NCI-H82 treated with DMSO at 0.1 percent for 48 hours (cell line): Measurements from ENCODE around the gene CTBP2.

Experiments
- DNase-seq: peaks from one replicate; lab custom pipeline; 2025; ENCODE audit not compliant: unreplicated experiment; lab: John Stamatoyannopoulos, UW

The CTBP2 gene

GRCh38 chr10:125026036-125026931 is 134.1 kb downstream of the CTBP2 start:
- DNase-seq, result no peak

GRCh38 chr10:125025341-125025740 is 135.0 kb downstream of the CTBP2 start:
- DNase-seq, result no peak

GRCh38 chr10:125024497-125025234 is 135.7 kb downstream of the CTBP2 start:
- peak; percentile 80 for DNase-seq

GRCh38 chr10:125023862-125024496 is 136.4 kb downstream of the CTBP2 start:
- DNase-seq, result peak; percentile 80

- DNase-seq, result peak; percentile 17
Measured at GRCh38 chr10:125023255-125023654, 137.1 kb downstream of the CTBP2 start.

- DNase-seq, result no peak
Measured at GRCh38 chr10:125022671-125023070, 137.7 kb downstream of the CTBP2 start.

GRCh38 chr10:125021686-125022344 is 138.5 kb downstream of the CTBP2 start:
- DNase-seq, result no peak

- no peak for DNase-seq
Measured at GRCh38 chr10:125020871-125021270, 139.5 kb downstream of the CTBP2 start.

- DNase-seq, result no peak
Measured at GRCh38 chr10:125020386-125020785, 140.0 kb downstream of the CTBP2 start.

- DNase-seq, result no peak
Measured at GRCh38 chr10:125018576-125019143, 141.7 kb downstream of the CTBP2 start.

GRCh38 chr10:125017547-125018298 is 142.6 kb downstream of the CTBP2 start:
- no peak for DNase-seq

- DNase-seq, result no peak
Measured at GRCh38 chr10:125016611-125017202, 143.7 kb downstream of the CTBP2 start.

- DNase-seq, result no peak
Measured at GRCh38 chr10:125016123-125016522, 144.2 kb downstream of the CTBP2 start.

- DNase-seq, result no peak
Measured at GRCh38 chr10:125015356-125015944, 144.9 kb downstream of the CTBP2 start.

GRCh38 chr10:125014836-125015355 is 145.5 kb downstream of the CTBP2 start:
- no peak for DNase-seq

GRCh38 chr10:125014086-125014830 is 146.1 kb downstream of the CTBP2 start:
- no peak for DNase-seq

- no peak for DNase-seq
Measured at GRCh38 chr10:125013529-125013872, 146.9 kb downstream of the CTBP2 start.

GRCh38 chr10:125012851-125013528 is 147.4 kb downstream of the CTBP2 start:
- no peak for DNase-seq
